Activated naive CD4-positive, alpha-beta T cell treated with anti-CD3 and anti-CD28 coated beads for 36 hours (primary cell): ENCODE results near the gene ZNF384. TPM values are rescaled to one million over a fixed set of nuclear protein-coding genes. Genes with fewer than 3 reads are reported as not detected.
"Not testable (repeated sequence)": the region's sequence is repeated elsewhere in the genome, so short reads cannot be mapped to it uniquely, and the experiment has no call there.

Source experiments
- CTCF ChIA-PET: fragments of 350-600 bp; sonication (Branson Sonifier 250); formaldehyde crosslinking; loops from one replicate; lab custom pipeline; 2021; ENCODE audit warnings: antibody characterized with exemption; lab: Charles Lee
- DNase-seq: peaks from one replicate; pipeline ENCODE4 v3.0.0-alpha.2; 2020
- H3K27ac Mint-ChIP-seq: one replicate; pipeline ENCODE4 v1.8.0; 2021; ENCODE audit warnings: mild to moderate bottlenecking, mixed read lengths
- H3K27me3 Mint-ChIP-seq: one replicate; pipeline ENCODE4 v1.8.0; 2021; ENCODE audit warnings: low read depth, mixed read lengths
- H3K36me3 Mint-ChIP-seq: one replicate; pipeline ENCODE4 v1.8.0; 2021; ENCODE audit warnings: low read depth, mixed read lengths
- H3K4me1 Mint-ChIP-seq: one replicate; pipeline ENCODE4 v1.8.0; 2021; ENCODE audit warnings: low read depth, mixed read lengths
- H3K4me3 Mint-ChIP-seq: one replicate; pipeline ENCODE4 v1.8.0; 2021; ENCODE audit warnings: mild to moderate bottlenecking, moderate library complexity, mixed read lengths
- H3K9me3 Mint-ChIP-seq: one replicate; pipeline ENCODE4 v1.8.0; 2021; ENCODE audit warnings: mixed read lengths
- intact Hi-C: fragments of 100-400 bp; cut with micrococcal nuclease; formaldehyde crosslinking; loops from one replicate; pipeline ENCODE4 v1.15.1; 2023
- total RNA-seq, 2 experiments: library from RNA; stranded (reverse); gene quantifications; one replicate each; pipeline ENCODE4 v1.2.3, GENCODE V29; 2021

ZNF384 gene
- total RNA-seq, 2 experiments from 2014 or later: 52.6 to 56.6 TPM

DNA sequence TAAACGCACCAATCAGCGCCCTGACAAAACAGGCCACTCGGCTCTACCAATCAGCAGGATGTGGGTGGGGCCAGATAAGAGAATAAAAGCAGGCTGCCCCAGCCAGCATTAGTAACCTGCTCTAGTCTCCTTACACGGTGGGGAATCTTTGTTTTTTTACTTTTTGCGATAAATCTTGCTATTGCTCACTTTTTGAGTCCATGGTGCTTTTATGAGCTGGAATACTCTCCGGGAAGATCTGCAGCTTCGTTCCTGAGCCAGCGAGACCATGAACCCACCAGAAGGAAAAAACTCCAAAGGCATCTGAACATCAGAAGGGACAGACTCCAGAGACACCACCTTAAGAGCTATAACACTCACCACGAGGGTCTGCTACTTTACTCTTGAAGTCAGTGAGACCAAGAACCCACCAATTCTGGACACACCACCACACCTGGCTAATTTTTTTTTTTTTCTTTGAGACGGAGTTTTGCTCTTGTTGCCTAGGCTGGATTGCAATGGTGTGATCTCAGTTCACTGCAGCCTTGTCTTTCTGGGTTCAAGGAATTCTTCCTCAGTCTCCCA lies 27.8 kb upstream of the ZNF384 start:
- CTCF ChIA-PET: interaction anchor here (0.7 to 1.0 kb wide), 4 partner anchors 8 to 318 kb away, joined by 3 to 4 read pairs (median 3); no protein-coding TSS in a partner anchor
- intact Hi-C loops: no loop called here
- H3K27ac Mint-ChIP-seq: no peak overlapping the region
- no peaks in the 10 kb centered on the region for H3K36me3 Mint-ChIP-seq
- H3K9me3 Mint-ChIP-seq: no peaks in the 10 kb centered on the region
- no peaks in the 10 kb centered on the region for H3K27me3 Mint-ChIP-seq
- DNase-seq: no peak
- no peak overlapping the region for H3K4me3 Mint-ChIP-seq
- no peaks in the 10 kb centered on the region for H3K4me1 Mint-ChIP-seq

DNA sequence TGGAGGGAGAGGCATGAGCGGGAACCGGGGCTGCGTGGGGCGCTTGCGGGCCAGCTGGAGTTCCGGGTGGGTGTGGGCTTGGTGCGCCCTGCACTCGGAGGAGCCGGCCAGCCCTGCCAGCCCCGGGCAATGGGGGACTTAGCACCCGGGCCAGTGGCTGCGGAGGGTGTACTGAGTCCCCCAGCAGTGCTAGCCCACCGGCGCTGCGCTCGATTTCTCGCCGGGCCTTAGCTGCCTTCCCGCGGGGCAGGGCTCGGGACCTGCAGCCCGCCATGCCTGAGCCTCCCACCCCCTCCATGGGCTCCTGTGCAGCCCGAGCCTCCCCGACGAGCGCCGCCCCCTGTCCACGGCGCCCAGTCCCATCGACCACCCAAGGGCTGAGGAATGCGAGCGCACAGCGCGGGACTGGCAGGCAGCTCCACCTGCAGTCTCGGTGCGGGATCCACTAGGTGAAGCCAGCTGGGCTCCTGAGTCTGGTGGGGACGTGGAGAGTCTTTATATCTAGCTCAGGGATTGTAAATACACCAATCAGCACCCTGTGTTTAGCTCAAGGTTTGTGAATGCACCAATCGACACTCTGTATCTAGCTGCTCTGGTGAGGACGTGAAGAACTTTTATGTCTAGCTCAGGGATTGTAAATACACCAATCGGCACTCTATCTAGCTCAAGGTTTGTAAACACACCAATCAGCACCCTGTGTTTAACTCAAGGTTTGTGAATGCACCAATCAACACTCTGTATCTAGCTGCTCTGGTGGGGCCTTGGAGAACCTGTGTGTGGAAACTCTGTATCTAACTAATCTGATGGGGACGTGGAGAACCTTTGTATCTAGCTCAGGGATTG lies 27.1 kb upstream of the ZNF384 start:
- intact Hi-C loops, H3K27ac Mint-ChIP-seq, H3K4me1 Mint-ChIP-seq, H3K4me3 Mint-ChIP-seq, DNase-seq, H3K27me3 Mint-ChIP-seq, H3K9me3 Mint-ChIP-seq, H3K36me3 Mint-ChIP-seq: not testable (repeated sequence)
- CTCF ChIA-PET: interaction anchor here (1.0 kb wide), 1 partner anchor 109 kb away, joined by 4 read pairs; no protein-coding TSS in a partner anchor

DNA sequence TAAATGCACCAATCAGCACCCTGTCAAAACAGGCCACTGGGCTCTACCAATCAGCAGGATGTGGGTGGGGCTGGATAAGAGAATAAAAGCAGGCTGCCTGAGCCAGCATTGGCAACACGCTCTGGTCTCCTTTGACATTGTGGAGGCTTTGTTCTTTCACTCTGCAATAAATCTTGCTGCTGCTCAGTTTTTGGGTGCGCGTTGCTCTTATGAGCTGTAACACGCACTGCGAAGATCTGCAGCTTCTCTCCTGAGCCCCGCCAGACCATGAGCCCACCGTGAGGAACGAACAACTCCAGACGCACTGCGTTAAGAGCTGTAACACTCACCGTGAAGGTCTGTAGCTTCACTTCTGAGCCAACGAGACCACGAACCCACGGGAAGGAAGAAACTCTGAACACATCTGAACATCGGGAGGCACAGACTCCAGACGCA lies 19.8 kb upstream of the ZNF384 start:
- peak; percentile 46 for DNase-seq
- CTCF ChIA-PET: no interaction called here
- peak overlapping the region; percentile 30 for H3K4me3 Mint-ChIP-seq
- no peak overlapping the region for H3K27ac Mint-ChIP-seq
- intact Hi-C loops: no loop called here
- H3K27me3 Mint-ChIP-seq: peaks cover 14% of the 10 kb centered on the region
- no peaks in the 10 kb centered on the region for H3K9me3 Mint-ChIP-seq
- H3K4me1 Mint-ChIP-seq: peaks cover 7% of the 10 kb centered on the region
- no peaks in the 10 kb centered on the region for H3K36me3 Mint-ChIP-seq

DNA sequence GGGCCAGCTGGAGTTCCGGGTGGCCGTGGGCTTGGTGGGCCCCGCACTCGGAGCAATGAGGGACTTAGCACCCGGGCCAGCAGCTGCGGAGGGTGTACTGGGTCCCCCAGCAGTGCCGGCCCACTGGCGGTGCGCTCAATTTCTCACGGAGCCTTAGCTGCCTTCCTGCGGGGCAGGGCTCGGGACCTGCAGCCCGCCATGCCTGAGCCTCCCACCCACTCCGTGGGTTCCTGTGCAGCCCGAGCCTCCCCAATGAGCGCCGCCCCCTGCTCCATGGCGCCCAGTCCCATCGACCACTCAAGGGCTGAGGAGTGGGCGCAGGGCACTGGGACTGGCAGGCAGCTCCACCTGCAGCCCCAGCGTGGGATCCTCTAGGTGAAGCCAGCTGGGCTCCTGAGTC lies 19.2 kb upstream of the ZNF384 start:
- H3K36me3 Mint-ChIP-seq, H3K4me1 Mint-ChIP-seq, DNase-seq, intact Hi-C loops, H3K27ac Mint-ChIP-seq, H3K9me3 Mint-ChIP-seq, H3K4me3 Mint-ChIP-seq: not testable (repeated sequence)
- H3K27me3 Mint-ChIP-seq: peaks cover 17% of the 10 kb centered on the region
- CTCF ChIA-PET: interaction anchor here (0.7 kb wide), 1 partner anchor 369 kb away, joined by 4 read pairs; no protein-coding TSS in a partner anchor

DNA sequence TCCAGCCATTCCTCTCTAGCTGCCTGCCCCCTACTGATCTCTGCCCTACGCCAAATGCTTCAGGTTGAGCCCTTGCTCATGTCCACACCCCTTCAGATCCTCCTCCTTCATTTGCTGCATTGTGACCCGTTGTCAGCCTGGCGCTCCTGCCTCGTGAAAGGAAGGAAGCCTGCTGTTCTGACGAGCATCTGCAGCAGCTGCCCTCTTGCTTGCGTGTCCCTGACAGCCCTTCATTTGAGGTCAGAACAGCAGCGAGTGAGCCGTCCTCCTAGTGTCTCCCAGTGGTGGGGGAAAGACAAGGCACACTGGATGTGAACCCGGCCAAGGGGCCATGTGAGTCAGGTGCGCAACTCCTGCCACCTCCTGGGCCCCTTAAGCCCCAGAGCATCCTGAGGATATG lies 14.5 kb upstream of the ZNF384 start:
- Mint-ChIP-seq H3K9me3 (no peaks in the 10 kb centered on the region), H3K27me3 (peaks cover 41% of the 10 kb centered on the region), H3K4me3 (no peak overlapping the region), H3K4me1 (peaks cover 8% of the 10 kb centered on the region), H3K36me3 (no peaks in the 10 kb centered on the region), H3K27ac (no peak overlapping the region)
- intact Hi-C loops: no loop called here
- DNase-seq: peak; percentile 22
- CTCF ChIA-PET: no interaction called here

DNA sequence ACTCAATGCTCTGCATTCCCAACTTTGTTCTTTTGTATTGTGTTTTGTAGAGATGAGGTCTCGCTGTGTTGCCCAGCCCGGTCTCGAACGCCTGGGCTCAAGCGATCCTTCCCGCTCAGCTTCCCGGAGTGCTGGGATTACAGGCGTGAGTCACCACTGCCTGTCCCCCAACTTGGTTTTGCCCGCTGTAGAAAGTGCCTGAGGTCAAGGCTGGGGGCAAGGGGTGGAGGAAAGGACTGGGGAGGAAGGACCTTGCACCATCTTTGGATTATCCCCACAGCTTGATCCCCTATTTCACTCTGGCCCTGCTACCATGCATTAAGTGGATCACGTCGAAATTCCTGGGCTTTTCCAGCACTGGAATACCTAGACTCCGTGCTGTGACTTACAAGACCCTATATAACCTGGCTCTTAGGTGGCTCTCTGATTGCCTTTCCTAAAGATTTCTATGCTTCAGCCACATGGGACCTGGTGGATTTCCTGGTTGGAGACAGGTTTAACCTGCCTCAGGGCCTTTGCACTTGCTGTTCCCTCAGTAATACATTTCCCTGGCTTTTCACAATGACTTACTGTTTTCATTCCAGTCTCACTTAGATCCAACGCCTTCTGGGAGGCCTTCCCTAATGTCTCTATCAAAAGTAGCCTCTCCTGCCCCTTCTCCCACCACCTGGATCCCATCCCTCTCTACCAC lies 12.0 kb upstream of the ZNF384 start:
- CTCF ChIA-PET: no interaction called here
- Mint-ChIP-seq H3K36me3 (no peaks in the 10 kb centered on the region), H3K4me1 (peaks cover 8% of the 10 kb centered on the region), H3K4me3 (peak overlapping the region; percentile 65), H3K27ac (no peak overlapping the region), H3K27me3 (peaks cover 44% of the 10 kb centered on the region), H3K9me3 (no peaks in the 10 kb centered on the region)
- DNase-seq: no peak
- intact Hi-C loops: no loop called here

DNA sequence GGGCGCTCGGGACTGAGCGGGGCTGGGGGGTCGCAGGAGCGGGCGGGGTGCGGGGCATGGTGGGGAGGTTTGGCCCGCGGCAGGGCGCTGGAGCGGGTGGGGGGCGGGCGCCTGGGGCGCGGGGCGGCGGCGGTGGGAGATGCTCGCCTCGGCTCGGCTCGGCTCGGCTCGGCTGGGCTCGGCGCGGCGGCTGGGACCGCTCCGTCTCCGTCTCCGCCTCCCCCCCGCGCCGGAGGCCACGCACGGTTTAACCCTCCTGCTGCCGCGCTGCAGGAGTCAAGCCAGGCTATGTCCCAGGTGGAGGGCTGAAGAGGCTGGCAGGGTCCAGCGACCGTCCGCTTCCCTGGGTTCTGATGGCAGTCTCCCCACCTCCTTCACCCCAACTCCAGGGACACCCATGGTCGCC lies 11.5 kb upstream of the ZNF384 start, which contains the start of gene PIANP:
PIANP (minus strand) TSS at position 170 of the 406 bp plus-strand sequence. CDS start 2,754 bp downstream, outside the sequence.
- Mint-ChIP-seq H3K27me3 (peaks cover 44% of the 10 kb centered on the region), H3K36me3 (no peaks in the 10 kb centered on the region), H3K4me3 (peak within 1 kb of the TSS; percentile 65), H3K4me1 (peaks cover 8% of the 10 kb centered on the region), H3K9me3 (no peaks in the 10 kb centered on the region), H3K27ac (no peak within 1 kb of the TSS)
- CTCF ChIA-PET: interaction anchor here (1.0 kb wide), 1 partner anchor 35 kb away, joined by 3 read pairs; no protein-coding TSS in a partner anchor
- DNase-seq: peak; percentile 56
- intact Hi-C loops: no loop called here

DNA sequence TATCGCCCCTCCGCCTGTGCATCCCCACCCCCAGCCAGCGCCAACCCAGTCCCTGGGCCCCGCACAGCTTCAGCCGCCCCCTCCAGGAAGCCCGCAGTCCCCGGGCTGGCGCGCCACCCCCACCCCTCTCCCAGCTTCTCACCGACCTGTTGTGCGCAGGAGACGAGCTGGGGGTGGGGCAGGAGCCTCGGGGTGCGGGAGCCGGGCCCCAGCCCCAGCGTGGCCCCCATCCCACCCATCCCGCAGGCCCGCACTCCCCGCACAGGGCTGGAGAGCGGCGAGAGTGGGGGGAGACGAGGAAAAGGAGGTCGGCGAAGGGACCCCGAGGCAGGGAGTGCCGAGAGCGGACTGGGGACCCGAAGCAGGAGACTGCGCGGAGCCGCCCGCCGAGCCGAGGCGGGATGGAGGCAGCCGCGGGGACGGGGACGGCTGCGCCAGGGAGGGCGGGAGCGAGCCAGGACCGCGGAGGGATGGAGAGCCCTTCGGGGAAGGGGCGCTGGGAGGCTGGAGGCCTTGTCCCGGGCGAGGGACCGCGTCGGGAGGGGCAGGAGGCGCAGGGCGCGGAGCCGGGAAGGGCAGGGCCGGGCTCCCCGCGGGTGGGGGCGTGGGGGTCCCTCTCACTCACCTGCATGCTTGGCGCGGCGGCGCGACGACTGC lies 10.9 kb upstream of the ZNF384 start:
- CTCF ChIA-PET: interaction anchor here (0.7 to 5.4 kb wide), 4 partner anchors 36 to 145 kb away, joined by 3 to 21 read pairs (median 4); no protein-coding TSS in a partner anchor
- Mint-ChIP-seq H3K27me3 (peaks cover 41% of the 10 kb centered on the region), H3K4me1 (peaks cover 8% of the 10 kb centered on the region), H3K36me3 (no peaks in the 10 kb centered on the region), H3K9me3 (no peaks in the 10 kb centered on the region), H3K27ac (no peak overlapping the region), H3K4me3 (peak overlapping the region; percentile 56)
- peak; percentile 25 for DNase-seq
- intact Hi-C loops: no loop called here

DNA sequence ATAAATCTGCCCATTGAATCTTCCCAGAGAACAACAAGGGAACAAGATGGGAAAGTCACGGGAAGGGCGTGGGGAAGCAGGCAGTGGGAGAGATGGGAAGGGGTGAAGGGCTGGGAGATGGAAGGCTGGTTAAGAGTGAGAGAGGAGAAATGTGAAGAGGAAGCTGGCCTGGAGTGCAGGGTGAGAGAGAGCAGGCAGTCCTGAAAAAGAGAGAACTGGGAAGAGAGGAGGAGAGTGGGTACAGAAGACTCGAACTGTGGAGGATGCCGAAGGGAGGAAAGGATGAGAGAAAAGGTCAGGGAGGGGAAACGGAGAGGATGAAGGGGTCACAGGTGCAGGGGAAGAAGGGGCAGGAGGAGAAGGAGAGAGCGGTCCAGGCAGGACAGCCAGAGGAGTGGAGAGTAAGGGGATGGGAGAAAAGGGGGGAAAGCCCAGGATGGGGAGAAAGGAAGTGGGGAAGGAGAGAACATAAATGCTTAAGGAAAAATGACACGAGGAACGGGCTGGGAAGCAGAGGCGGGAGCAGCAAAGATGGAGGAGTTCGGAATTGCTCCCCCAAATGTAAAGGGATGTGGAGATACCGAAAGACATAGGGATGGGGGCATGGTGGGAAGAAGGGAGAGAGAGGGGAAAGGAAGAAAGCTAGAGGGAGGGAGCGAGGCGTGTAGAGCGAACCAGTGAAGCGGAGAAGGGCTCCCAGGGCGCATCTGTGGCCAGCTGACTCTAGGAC lies 10.2 kb upstream of the ZNF384 start:
- Mint-ChIP-seq H3K4me3 (peak overlapping the region; percentile 56), H3K27me3 (peaks cover 38% of the 10 kb centered on the region), H3K36me3 (no peaks in the 10 kb centered on the region), H3K4me1 (peaks cover 8% of the 10 kb centered on the region), H3K27ac (no peak overlapping the region), H3K9me3 (no peaks in the 10 kb centered on the region)
- intact Hi-C loops: no loop called here
- DNase-seq: no peak
- CTCF ChIA-PET: interaction anchor here (0.7 to 5.4 kb wide), 6 partner anchors 10 to 161 kb away, joined by 3 to 21 read pairs (median 4); partner anchors contain the start of gene ZNF384

DNA sequence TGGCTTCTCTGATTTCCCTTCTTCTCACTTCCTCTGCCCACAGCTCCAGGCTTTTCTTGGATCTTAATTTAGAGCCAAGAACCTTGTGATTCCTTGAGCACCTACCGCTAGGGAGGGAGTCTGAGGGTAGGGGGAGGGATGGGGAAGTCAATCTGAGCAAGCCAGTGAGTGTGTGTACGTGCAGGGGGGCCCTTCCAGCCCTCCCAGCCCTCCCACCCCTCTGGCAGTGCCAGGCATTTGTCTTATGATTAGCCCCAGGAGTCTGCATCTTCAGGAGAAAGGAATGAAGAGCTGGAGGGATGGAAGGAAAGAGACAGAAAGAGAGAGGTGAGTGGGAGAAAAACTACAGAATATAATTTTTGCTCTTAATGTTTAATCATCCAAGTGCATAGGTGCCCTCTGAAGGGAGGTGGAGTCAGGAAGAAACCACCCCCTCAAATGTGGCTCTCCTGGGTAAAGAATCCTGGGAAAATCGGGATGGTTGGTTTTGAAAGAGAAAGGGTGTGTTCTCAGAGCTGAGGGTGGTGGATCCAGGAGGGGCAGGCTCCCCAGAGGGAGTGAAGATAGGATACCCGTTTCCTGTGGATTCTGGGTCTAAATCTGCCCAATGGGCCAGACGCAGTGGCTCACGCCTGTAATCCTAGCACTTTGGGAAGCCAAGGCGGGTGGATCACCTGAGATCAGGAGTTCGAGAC lies 9.3 kb upstream of the ZNF384 start:
- no peak overlapping the region for H3K4me3 Mint-ChIP-seq
- CTCF ChIA-PET: interaction anchor here (0.9 to 5.4 kb wide), 3 partner anchors 9 to 160 kb away, joined by 3 to 21 read pairs (median 9); partner anchors contain the start of gene ZNF384
- H3K27ac Mint-ChIP-seq: no peak overlapping the region
- H3K27me3 Mint-ChIP-seq: peaks cover 32% of the 10 kb centered on the region
- no peak for DNase-seq
- no peaks in the 10 kb centered on the region for H3K36me3 Mint-ChIP-seq
- H3K9me3 Mint-ChIP-seq: no peaks in the 10 kb centered on the region
- intact Hi-C loops: no loop called here
- peaks cover 8% of the 10 kb centered on the region for H3K4me1 Mint-ChIP-seq
